Activated CD8-positive, alpha-beta memory T cell treated with anti-CD3 and anti-CD28 coated beads for 1 hour (primary cell): Measurements from ENCODE around the gene ZFYVE1.
"Not testable (repeated sequence)": the region's sequence is repeated elsewhere in the genome, so short reads cannot be mapped to it uniquely, and the experiment has no call there.

Experiments
- DNase-seq, 2 donors: peaks; one replicate each; pipeline ENCODE4 v3.0.0-alpha.2; 2020; ENCODE audit warnings: low read depth in 1 of 2; ENCODE audit errors: extremely low read depth in 1 of 2

Gene ZFYVE1

DNA sequence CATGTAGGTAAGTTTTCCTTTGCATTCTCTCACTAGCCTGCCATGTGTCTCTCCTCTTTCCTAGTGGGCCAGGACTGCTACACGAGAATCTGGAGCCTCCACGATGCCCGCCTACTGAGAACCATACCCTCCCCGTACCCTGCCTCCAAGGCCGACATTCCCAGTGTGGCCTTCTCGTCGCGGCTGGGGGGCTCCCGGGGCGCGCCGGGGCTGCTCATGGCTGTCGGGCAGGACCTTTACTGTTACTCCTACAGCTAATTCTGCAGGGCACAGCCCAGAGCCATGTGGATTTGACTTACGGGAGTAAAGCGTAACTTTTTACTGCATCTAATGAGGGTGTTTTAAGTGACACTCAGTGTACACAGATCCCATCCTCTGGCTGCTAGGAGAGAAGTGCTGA is 68.4 kb downstream of the ZFYVE1 start:
- no peak for DNase-seq

DNA sequence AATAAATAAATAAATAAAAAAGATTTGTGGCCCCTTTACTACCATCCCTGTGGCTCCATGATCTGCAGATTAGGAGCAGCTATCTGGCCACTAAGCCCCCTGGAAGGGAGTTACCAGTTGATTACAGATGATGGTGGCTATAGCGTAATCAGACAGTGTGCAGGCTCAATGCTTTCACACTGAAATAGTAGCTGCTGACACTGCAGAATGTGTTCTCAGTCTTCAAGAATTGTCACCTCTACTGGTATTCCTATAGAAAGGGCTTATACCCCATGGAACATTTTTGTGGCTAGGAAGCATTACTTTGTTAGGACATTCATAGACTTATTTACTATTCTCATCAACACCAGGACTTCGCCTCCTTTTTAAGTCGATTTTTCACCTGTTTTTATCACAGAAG is 69.7 kb downstream of the ZFYVE1 start:
- DNase-seq, result no peak

DNA sequence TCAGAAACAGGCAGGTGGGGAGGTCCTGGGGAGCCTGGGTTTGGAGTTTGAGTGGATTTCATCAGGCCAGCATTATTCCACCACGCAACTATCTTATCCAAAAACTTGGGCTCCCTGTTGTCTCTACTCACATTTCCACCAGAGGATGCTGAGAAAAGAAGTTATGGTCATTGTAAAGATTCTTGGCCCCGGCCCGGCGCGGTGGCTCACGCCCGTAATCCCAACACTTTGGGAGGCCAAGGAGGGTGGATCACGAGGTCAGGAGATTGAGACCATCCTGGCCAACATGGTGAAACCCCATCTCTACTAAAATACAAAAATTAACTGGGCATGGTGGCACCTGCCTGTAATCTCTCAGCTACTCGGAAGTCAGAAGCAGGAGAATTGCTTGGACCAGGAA is 70.2 kb downstream of the ZFYVE1 start:
- not testable (repeated sequence) for DNase-seq

DNA sequence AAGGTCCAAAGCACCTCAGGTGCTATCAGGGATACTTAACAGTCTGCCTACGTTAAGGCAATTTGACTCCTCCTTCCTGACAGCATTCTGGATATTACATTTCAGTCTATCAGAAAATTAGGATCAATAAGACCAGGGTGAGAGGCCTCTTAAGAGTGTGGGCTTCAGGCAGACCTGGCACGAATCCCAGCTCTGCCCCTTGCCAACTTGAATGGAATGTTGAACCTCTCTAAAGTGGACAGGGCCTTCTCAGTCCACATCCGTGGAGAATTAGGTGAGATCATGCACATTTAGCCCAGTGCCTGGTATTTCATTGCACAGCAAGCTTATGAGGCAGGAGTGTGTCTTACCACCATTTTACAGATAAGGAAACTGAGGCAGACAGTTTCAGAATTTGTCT is 74.7 kb downstream of the ZFYVE1 start:
- DNase-seq, result no peak

DNA sequence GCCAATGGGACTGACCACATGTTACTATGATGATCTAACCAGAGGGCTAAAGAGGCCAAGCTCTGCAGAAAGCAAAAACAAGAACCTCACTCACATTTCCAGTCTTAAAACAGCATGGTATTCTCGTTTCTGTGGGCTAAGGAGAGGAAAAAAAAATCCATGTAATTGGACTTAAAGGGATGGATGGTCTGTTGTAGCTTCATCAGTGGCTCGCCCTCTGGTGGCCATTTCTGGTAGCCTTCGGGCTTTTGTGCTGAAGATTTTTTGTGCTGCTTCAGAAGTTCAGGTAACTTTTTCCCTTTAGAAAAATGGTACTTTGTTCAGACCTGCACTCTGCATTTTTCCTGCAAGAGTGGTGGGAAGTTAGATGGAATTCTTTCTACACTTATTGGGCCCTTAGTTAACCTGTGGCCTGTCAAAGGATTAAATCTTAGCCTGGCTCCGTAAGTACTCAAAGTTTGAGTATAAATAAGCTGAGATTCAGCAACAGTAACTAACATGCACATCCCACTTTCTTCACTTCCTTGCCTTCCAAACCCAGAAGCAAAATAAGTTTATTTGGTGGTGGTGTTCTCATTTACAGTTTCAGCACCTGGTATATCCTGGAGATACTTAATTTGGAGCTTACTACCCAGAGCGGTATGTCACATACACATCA is 78.3 kb downstream of the ZFYVE1 start:
- DNase-seq, result peak in 1 of 2 donors; percentile 53

DNA sequence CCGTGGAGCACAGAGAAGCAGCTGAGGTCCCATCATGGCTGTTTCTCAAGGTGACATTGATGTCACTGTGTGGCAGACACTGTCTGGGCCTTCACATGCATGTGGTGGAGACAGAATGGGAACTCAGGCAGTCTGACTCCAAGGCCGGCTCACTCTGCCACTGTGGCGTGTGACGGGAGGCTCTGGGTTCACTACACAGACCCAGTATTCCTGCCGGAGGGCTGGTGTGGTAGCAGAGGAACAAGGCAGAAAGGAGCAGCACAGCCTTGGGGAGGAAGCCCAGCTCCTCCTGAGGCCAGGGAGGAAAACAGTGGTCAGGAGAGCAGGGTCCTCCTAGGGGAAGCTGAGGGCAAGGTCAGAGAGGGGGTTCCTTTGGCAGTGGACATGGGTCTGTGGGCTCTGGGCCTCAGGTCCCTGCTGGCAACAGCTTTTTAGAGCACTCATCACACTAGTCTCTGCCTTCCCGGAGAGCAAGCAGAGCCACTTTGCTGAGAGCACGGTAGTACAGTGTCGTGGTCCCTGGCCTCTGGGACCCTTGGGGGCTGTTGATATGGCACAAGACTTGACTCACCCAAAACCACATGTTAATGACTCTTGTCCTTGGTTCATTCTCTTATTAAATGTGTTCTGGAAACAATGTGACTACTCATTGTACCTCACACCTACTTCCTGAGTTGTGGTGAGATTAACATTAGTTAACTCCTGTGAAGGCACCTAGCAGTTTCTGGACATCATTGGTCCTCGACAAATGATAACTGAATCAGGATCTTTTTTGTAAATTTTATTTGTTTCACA is 79.3 kb downstream of the ZFYVE1 start:
- no peak for DNase-seq

DNA sequence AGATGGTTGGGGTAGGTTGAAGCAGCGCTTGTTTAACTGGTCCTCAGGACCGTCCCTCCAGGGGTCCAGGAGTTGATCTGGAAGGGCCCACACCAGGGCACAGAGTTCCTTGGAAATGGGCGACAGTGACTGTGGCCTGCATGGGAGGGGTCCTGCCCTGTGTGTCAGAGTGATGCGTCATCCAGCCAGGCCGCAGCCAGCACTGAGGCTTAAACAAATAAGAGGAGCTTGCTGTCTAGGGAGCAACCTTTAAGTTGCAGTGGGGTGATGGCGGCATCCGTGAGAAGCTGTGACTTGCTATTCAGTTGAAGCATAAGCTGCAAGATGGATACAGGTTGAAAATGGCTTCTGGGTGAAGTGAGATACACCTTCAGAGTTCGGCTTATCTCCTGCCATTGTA is 80.4 kb downstream of the ZFYVE1 start:
- no peak for DNase-seq

DNA sequence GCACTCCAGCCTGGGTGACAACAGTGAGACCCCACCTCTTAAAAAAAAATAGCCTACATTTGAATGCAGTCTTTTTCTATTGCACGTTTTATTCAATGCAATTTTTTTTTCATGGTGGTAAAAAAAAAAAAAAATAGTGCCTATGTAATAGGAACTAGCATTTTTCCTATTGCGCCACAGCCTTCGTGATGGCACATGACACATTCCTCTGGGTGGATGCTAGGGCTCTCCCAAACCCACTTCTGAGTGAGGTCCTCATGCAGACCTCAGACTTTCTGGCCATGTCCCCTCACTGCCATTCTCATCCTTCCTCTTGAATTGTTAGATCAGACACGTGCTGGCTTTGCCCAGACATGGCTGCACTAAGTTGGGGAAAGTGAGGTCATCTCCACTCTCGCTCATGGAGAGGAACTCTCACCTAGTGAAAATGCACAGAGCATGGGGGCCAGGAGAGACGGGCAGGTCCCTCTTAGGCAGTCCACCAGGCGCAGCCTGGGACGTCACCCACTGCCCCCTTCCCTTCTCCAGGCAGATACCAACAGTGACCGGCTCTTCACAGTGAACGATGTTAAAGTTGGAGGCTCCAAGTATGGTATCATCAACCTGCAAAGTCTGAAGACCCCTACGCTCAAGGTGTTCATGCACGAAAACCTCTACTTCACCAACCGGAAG is 81.4 kb downstream of the ZFYVE1 start:
- DNase-seq, result no peak

DNA sequence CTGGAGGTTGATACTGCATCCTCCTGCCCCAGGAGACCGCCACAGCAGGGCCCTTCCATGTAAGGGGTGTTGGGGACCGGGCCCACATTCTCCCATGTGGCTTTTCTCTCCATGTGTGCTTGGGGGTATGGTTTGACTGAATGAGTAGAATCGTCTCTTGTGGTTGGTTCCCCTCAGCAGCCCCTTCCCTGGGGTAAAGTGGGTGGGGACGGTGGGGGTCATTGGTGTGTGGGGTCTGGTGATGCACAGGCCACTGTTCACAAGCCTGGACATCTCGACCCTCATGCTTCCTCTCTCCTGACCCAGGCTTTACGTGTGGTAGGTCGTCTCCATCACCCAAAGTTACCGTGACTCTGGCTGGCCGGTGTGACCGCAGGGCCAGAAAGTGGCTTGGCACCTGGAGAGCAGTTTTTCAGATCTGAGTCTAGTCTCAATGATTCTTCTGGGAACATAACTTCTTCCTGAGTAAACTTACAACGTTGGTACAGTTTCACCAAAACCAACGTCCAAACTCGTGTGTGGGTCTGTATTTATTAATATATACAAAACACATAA is 83.0 kb downstream of the ZFYVE1 start:
- DNase-seq, result no peak

DNA sequence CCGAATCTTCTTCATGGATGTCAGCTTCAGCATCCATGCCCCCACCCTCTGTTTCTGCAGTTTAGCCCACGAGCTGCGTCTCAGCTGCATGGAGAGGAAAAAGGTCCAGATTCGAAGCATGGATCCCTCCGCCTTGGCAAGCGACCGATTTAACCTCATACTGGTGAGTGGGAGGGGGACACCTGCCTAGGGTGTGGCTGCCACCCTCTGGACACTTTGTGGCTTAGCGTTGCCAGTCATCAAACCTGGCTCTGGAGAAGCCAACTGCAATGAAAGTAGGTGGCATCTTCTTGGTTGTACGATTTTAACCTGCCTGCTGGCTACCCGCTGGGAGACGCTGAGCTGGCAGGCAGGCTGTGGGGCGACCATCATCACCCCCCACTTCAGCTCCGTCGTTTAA is 84.0 kb downstream of the ZFYVE1 start:
- DNase-seq, result no peak

DNA sequence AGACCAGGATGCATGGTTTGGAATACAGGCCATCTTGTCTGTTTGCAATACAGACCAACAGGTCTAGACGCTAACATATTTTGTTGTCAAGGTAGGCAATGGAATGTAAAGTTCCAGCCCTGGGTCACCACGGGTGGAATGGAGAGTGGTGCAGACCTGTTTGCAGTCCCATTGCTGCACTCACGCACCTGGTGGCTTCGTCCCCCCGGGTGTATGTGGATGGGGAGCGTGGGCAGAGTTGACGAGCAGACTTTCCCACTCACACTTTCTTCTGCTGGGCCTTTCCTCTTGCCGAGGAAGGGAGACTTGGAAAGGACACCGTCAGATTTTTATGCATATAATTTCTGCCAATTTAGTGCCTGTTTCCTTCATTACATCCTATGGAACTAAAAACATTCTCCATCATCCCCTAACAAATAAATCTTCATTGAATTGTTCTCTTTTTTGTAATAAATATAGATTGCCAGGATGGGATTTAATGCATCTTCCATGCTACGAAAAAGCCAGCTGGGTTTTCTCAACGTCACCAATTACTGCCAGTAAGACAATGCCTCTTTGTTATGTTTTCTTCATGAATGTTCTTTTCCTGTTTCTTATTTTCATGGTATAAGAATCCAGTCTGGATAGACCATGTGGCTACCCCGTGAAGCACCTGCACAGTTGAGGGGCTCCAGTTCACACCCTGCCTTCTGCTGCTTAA is 85.5 kb downstream of the ZFYVE1 start:
- DNase-seq, result no peak

DNA sequence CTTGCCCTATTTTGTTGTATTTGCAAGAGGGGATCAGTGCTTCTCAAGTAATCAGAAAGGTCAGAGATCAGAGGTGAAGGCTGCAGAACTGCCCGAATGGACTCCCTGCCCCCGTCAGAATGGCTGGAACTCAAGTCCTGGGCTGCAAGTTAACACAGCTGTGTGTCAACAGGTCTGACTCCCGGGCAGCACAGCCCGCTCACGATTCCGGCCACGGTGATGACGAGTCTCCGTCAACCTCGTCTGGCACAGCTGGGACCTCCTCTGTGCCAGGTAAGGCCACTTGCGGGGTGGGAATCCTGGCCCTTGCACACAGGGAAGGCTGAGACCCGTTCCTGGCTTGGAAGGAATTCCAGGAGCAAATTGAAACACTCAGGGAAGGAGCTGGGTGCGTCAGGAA is 87.3 kb downstream of the ZFYVE1 start:
- no peak for DNase-seq

DNA sequence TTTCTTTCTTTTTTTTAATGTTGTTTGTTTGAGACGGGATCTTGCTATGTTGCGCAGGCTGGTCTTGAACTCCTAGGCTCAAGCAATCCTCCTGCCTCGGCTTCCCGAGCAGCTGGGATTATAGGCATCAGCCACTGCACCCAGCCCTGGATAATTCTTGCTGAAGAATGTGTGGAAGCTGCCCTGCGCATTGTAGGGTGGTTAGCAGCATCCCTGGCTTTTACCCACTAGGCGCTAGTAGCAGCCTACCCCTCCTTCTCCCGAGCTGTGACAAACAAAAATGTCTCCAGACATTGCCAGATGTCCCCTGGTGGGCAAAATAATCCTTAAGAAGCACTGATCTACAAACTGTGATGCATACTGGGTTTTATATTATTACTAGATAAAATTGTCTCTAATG is 94.0 kb downstream of the ZFYVE1 start:
- no peak for DNase-seq

DNA sequence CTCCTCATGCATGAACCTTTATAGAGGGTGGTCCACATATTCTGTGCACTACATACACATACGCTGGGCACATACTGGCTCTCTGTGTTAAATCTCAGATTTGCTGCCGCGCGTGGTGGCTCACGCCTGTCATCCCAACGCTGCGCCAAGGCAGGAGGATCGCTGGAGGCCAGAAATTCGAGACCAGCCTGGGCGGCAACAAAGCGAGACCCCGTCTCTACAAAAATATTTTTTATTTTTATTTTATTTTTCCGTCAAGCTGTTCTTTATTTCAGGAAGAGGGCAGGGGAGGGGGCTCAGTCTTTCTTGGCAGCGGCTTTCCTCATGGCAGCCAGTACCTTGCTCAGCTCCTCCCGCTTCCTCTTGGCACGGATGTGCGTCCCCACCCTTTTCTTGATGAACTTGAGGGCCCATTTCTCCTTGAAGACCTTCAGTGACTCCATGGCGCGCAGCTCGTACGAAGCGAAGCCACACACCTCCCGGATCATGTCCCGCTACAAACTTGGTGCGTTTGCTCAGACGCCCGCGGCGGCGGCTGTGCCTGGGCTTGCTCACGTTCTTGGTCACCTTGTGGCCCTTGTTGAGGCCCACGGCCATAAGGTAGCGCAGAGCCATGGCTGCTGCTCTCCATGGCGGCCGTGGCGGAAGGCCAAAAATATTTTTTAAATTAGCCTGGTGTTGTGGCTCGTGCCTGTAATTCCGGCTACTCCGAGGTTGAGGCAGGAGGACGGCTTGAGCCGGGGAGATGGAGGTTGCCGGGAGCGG is 97.4 kb downstream of the ZFYVE1 start:
- DNase-seq, result no peak

DNA sequence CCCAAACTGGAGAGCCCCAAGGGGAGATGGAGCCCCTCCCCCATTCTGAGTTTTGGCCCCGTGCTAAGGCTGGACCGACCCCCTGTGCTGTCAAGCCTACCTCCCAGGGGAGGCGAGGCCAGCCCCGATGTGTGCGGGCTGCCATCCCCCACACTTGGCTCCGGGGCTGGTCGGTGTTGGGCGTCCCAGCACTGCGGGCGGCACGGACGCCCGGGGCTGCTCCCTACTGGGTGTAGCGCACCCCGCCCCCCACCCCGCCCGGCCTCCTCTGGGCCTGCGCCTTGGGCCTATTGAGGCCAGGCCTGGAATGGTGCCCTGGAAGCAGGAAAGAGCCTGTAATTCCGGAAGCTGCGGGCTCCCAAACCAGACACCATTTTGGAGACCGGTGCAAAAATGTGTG is 98.0 kb downstream of the ZFYVE1 start:
- no peak for DNase-seq

DNA sequence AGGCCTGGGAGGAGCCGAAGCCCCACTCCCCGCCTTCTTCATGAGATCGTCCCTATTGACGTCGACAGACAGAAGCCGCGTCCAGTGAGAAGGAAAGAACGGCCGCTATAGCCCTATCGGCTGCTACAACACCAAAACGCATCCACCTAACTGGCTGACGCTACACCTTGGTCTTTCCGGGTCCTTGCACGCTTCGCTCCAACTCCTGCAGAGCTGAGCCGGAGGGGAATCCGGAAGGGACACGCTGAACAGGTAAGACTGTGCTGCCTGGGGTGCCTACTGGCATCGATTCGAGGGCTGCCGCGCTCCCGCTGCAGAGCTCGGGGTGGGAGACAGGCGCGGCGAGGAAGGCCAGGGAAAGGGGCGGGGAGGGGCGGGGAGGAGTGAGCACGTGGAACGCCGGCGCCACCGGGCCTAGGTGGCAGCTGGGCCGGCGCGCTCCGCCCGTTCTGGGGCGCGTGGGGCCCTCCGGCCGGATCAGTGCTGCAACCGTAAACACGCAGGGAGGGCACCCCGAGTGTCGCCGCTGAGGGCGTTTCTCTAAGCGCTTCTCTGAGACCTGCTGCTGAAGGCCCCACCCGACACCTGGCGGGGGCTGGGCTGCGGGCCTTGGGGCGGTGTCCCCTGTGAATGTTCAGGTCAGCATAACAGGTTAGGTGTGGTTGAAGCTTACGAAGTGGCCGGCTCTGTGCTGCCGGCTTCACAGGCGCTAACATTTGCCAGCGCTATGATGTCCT is 100.4 kb downstream of the ZFYVE1 start, which contains the start of gene DCAF4:
Gene DCAF4 (plus strand): TSS at position 173 of the 737 bp plus-strand sequence. CDS start 11,515 bp downstream, outside the sequence.
- DNase-seq, result peak; percentile 78 to 85

DNA sequence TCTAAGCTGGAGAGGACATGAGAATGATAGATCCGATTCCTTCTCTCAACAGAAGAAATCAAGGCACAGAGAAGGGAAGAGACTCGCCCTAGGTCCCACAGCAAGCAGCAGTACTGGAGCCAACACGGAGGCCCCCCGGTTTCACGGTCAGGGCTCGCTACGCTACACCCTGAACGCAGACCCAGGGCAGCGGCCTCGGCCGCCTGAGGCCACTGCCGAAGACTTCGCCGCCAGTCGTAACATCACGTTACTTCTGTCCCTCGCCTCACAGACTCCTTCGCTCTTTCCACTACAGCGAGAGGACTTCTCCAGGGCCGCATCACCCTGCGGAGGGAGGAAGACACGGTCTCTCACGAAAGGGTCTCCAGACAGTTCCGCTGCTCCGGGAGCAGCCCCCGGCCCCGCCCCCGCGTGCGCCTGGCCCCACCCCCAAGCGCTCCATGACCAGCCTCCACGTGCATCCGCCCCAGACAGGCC is 101.1 kb downstream of the ZFYVE1 start:
- DNase-seq, result no peak

DNA sequence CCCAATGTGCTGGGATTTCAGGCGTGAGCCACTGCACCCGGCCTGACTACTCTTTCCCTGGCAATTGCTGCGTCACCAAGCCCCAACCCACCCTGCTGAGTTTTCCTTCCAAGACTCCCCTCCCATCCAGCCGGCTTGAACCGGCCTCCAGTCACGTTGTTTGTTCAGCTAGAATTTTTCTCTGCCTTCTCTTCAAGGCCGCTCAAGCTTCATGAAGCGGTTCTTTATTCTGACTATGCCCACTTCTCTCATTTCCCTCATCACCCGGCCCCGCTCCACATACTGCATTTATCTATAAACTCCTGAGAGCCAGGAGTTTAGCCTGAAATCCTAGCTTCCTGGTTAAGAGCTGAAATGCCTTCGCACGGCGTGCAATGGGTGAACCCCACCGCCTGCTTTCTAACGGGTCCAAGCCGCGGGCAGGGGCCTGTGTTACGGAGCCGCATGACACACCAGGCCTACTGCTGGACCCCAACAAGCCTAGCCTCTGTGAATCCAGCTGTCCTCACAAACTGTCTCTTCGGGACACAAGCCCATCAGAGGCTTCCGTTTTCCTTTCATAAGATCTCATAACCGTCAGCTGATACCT is 101.6 kb downstream of the ZFYVE1 start:
- no peak for DNase-seq

DNA sequence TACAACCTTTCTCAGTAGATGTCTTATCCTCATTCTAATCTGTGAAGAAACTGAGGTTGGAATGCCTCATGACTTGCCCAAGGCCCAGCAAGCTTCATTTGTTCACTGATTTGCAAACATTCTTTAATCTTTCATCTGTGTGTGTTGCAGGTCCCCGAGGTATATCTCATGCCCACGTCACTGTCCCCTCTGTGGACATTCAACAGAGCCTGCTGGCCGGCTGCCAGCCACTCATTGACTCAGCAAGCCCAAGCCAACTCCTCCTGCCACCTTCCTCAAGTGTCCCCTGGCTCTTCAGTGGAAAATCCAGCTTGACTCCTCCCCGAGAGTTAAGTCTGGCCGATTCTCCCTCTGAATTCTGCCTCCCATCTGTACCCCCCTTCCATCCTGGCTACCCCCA is 102.6 kb downstream of the ZFYVE1 start:
- DNase-seq, result no peak
